ENCODE results near the gene DALRD3.

Gene DALRD3

DNA sequence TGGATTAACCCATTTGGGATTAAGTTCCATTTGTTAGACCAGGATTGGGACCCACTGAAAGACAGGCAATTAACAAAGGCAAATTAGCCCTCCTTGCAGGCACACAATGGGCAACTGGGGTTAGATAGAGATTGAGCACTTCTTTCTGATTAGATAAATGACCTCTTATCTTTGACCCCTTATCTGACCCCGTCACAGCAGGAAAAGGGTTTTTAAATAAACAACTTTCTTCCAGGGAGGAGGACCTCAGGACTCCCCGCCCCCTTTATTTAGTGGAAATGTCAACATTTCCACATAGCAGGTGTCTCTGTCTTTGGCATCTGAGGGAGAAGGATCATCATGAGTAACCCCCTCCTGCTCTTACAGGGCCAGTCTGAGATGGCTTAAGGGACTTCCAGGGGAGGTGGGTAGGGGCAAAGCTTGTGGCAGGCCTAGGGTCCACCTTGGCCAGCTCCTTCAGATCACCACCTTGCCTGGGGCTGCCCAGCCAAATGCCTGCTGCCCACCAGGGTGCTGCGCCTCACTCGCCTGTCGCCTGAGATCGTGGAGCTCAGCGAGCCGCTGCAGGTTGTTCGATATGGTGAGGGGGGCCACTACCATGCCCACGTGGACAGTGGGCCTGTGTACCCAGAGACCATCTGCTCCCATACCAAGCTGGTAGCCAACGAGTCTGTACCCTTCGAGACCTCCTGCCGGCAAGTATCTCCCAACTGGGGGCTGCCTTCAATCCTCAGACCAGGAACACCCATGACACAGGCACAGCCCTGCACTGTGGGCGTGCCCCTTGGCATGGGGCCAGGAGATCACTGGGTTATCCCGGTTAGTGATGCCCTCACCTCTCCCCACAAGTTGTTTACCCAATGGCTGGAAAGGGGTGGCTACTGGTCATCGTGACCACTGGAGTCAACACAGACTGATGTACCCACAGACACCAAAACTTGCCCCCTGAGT lies 13.8 kb downstream of the DALRD3 start:
- peaks cover 6% of the 10 kb centered on the region for H3K36me3 Mint-ChIP-seq (ENCODE audit: low read depth)
- no peaks in the 10 kb centered on the region for H3K27me3 Mint-ChIP-seq (ENCODE audit: low read depth)
- H3K27ac Mint-ChIP-seq: no peak overlapping the region
- no peak overlapping the region for H3K4me3 Mint-ChIP-seq
- H3K4me1 Mint-ChIP-seq (ENCODE audit: low read depth): peaks cover 21% of the 10 kb centered on the region
- H3K9me3 Mint-ChIP-seq: no peaks in the 10 kb centered on the region

DNA sequence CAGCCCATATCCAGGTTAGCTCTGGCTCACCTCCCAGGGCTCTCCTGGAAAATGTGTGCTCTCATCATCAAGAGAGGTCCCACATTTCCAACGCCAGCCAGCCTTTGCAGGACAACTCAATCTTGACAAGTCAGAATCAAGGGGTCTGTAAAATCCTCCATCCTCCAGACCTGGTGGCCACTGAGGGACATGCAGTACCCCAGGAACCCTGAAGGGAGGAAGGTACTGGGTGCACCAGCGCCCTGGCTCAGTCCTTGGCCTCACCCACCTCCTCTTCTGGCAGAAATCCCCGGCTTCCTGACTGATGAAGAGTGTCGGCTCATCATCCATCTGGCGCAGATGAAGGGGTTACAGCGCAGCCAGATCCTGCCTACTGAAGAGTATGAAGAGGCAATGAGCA lies 17.2 kb downstream of the DALRD3 start:
- Mint-ChIP-seq H3K36me3 (ENCODE audit: low read depth) (no peaks in the 10 kb centered on the region), H3K4me3 (no peak overlapping the region), H3K27me3 (ENCODE audit: low read depth) (no peaks in the 10 kb centered on the region), H3K4me1 (ENCODE audit: low read depth) (peaks cover 2% of the 10 kb centered on the region), H3K9me3 (no peaks in the 10 kb centered on the region), H3K27ac (no peak overlapping the region)

DNA sequence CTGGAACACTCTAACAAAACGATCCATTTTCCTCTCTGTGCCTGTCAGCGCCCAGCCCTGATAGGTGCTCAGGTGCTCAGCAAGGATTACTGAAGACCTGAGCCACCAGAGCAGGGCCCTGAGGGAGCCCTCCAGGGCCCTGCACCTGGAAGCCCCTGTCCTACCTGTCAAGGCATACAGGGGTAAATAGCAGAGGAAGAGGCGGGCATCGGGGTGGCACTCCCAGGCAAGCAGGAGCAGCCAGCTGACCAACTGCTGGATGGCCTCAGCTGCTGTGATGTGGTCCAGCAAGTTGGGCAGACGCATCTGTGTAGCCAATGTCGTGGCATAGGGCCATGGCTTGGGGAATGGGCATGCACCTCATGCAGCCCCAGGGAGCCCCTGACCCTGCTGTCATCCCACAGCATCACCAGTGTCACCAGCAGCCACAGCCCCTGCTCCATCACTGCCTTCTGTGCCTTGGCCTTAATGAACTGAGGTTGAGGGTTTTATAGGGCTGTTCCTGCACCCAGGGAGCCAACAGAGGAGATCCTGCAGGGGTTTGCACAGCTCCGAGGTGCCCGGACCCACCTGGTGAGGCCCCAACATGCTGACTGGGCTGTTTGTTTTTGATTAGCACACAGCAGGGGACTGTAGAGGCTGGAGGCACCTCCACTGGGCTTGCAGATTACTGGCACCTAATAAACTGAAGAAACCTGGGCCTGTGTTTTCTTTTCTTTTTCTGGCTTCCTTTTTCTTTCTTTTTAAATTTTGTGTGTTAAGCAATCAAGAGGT lies 19.1 kb downstream of the DALRD3 start:
- no peak overlapping the region for H3K27ac Mint-ChIP-seq

DNA sequence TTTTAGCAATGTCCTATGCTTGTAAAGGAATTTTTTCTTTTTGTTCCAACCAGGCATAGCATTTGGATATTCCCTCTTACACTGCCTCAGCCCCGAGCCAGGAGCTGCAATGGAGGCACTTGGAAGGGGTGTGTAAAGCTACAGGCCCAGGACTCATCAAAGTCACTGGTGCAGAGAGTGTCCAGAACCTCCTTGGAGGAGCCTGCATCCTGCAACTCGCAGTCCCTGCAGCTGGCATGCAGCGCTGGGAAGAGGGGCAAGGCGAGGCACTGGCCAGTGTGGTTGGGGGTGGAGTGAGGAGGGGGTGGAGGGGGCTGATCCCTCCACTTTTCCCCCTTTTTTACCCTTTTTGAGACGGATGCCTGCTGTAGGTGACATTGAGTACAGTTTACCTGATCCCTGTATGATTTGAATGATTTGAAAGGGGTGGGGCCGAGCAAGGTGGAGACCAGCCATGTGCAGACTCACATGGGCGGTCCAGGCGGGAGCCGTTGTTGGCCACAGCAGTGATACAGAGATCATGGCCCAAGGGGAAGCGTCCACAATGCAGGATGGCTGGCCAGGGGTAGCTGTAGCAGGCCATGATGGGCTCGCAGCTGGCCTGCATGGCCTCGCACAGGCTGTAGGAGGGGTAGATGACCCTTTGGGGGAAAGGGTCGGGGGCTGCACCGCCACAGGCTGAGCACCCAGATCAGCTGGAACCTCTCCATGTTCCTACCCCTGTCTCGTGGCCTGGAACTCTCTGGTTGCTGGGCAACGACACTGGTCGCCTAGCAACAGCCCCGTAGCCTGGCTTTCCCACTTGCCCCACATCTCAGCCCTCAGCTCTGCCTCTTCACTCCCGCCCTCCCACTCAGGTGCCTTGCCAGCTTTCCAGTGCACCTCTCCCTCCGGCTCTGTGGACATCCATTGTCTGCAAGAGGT lies 20.4 kb downstream of the DALRD3 start:
- Mint-ChIP-seq H3K27ac (no peak overlapping the region), H3K9me3 (no peaks in the 10 kb centered on the region), H3K36me3 (ENCODE audit: low read depth) (peaks cover 2% of the 10 kb centered on the region), H3K4me3 (no peak overlapping the region), H3K4me1 (ENCODE audit: low read depth) (peaks cover 12% of the 10 kb centered on the region), H3K27me3 (ENCODE audit: low read depth) (no peaks in the 10 kb centered on the region)

More for the DNA sequence above, 19.1 kb downstream of the DALRD3 start:
- Mint-ChIP-seq H3K4me3 (no peak overlapping the region), H3K9me3 (no peaks in the 10 kb centered on the region), H3K27me3 (ENCODE audit: low read depth) (no peaks in the 10 kb centered on the region), H3K4me1 (ENCODE audit: low read depth) (peaks cover 5% of the 10 kb centered on the region), H3K36me3 (ENCODE audit: low read depth) (no peaks in the 10 kb centered on the region)

DNA sequence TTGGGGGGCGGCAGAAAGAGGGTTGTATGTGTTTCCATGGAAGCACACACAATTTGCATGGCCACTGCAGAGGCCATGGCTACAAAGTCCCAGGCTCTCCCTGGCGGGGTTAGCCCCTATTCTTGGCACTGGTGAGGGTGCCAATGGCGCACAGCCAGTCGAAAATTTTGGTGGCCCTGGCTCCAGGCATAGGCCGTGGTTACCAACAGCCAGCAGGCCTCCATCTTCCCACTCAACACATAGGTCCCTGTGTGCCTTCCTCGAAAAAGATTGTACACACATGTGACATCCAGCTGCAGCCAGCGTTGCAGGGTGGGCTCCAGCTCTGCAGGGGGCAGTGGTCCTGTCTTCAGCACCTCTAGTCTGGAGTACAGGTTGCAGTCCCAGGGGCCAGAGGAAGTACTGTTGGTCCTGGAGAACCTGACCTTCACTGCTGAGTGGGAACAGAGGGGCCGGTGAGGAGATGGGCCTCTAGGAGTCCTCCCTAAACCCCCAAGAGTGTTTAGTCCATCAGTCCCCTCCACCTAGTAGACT lies 21.2 kb downstream of the DALRD3 start:
- Mint-ChIP-seq H3K27ac (no peak overlapping the region), H3K4me1 (ENCODE audit: low read depth) (peaks cover 12% of the 10 kb centered on the region), H3K4me3 (no peak overlapping the region), H3K27me3 (ENCODE audit: low read depth) (no peaks in the 10 kb centered on the region), H3K36me3 (ENCODE audit: low read depth) (peaks cover 2% of the 10 kb centered on the region), H3K9me3 (no peaks in the 10 kb centered on the region)

DNA sequence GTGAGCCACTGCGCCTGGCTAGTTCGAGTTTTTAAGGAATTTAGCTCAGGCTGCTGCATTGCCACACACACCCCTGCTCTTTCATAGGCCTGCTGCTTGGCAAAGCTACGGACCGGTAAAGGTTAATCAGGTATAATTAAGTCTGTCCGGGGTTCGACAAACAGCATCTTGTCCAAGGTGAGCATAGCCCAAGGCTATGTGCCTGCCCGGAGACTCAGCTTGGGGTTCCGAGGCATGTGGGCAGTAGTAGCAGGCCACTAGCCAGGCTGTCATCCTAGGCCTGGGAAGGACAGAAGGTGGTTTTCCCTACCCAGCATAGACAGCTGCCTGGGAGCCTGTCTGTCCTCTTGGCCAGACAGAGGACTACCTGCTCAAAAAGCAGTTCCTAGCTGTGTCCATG lies 21.7 kb downstream of the DALRD3 start:
- H3K4me3 Mint-ChIP-seq: no peak overlapping the region
- no peaks in the 10 kb centered on the region for H3K27me3 Mint-ChIP-seq (ENCODE audit: low read depth)
- peaks cover 17% of the 10 kb centered on the region for H3K4me1 Mint-ChIP-seq (ENCODE audit: low read depth)
- H3K36me3 Mint-ChIP-seq (ENCODE audit: low read depth): peaks cover 6% of the 10 kb centered on the region
- no peak overlapping the region for H3K27ac Mint-ChIP-seq
- no peaks in the 10 kb centered on the region for H3K9me3 Mint-ChIP-seq

DNA sequence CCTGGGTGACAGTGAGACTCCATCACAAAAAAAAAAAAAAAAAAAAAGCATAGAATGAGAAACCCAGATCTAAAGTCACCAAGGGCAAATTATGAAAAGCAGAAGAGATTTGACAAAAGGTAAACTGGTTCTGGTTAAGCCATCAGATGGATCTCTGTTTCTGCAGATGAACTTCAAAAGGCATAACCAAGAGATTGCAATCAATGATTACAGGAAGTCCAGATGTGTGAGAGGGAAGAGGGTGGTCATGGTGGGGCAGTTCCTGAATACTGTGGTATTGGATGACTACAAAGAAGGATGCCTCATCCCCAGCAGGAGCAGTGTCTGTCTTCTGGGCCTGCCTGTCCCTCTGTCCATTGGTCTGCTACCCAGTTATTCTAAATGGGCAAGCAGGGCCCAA lies 24.5 kb downstream of the DALRD3 start:
- Mint-ChIP-seq H3K9me3 (no peaks in the 10 kb centered on the region), H3K27ac (no peak overlapping the region), H3K36me3 (ENCODE audit: low read depth) (peaks cover 8% of the 10 kb centered on the region), H3K27me3 (ENCODE audit: low read depth) (no peaks in the 10 kb centered on the region), H3K4me3 (no peak overlapping the region), H3K4me1 (ENCODE audit: low read depth) (peaks cover 32% of the 10 kb centered on the region)

DNA sequence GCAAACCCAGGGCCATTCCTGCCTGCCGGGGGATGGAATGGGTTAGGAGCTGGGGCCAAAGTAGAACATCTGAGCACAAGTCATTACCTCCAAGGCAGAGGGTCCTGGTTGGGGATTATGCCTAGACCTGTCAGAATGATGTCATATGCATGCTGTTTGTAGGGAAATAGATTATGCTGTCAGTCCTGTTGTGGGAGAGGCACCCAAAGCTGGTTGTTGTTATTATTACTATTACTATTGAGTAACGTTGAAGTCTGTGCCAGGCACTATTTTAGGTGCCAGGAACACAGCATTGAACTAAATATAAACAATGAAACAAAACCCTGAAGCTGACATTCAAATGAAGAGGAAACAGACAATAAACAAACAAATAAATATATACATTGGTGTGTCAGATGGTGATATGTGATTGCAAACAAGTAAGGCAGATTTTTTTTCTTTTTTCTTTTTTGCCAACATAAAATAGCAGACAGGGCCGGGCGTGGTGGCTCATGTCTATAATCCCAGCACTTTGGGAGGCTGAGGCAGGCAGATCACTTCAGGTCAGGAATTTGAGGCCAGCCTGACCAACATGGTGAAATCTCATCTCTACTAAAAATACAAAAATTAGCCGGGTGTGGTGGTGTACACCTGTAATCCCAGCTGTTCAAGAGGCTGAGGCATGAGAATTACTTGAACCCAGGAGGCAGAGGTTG lies 26.4 kb downstream of the DALRD3 start:
- H3K9me3 Mint-ChIP-seq: no peaks in the 10 kb centered on the region
- H3K4me1 Mint-ChIP-seq (ENCODE audit: low read depth): peaks cover 37% of the 10 kb centered on the region
- H3K27me3 Mint-ChIP-seq (ENCODE audit: low read depth): no peaks in the 10 kb centered on the region
- H3K36me3 Mint-ChIP-seq (ENCODE audit: low read depth): peaks cover 10% of the 10 kb centered on the region
- H3K27ac Mint-ChIP-seq: no peak overlapping the region
- H3K4me3 Mint-ChIP-seq: peak overlapping the region; percentile 92

DNA sequence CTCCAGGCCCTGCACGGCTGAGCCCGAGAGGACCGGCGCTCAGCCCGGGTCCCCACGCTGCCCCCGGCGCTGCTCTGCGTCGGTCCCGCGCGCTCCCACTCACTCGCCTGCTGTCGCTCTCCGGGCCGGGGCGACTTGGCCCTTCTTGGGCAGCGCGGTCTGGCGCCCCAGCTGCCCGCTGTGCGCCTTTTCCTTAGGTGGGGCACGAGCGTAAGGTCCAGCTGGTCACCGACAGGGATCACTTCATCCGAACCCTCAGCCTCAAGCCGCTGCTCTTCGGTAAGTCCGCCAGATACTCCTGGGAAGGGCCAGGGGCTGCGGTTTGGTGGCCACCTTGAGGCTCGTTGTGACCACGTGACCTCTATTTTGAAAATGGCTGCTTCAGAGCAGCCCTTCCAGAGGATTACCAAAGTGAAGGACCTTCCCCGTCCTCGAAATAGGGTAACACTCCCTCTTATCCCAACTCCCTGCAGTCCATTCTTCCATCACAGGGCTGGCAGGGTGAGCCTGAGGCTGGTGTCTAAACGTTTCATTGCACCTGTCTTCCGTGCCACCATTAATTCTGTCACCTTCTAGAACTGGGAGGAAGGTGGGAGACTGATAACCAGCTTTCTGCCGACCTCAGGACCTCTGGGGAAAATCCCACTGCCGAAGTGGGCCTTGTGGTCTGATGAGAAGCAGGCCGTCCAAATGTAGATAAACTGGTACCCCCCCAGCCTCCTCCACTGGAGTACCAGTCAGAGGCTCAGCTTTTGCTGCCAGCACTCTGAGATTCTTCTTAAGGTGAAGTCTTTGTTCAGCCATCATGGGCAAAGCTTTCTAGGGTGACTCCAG lies 27.5 kb downstream of the DALRD3 start:
- H3K9me3 Mint-ChIP-seq: no peaks in the 10 kb centered on the region
- H3K27ac Mint-ChIP-seq: peak overlapping the region; percentile 91
- H3K4me1 Mint-ChIP-seq (ENCODE audit: low read depth): peaks cover 37% of the 10 kb centered on the region

DNA sequence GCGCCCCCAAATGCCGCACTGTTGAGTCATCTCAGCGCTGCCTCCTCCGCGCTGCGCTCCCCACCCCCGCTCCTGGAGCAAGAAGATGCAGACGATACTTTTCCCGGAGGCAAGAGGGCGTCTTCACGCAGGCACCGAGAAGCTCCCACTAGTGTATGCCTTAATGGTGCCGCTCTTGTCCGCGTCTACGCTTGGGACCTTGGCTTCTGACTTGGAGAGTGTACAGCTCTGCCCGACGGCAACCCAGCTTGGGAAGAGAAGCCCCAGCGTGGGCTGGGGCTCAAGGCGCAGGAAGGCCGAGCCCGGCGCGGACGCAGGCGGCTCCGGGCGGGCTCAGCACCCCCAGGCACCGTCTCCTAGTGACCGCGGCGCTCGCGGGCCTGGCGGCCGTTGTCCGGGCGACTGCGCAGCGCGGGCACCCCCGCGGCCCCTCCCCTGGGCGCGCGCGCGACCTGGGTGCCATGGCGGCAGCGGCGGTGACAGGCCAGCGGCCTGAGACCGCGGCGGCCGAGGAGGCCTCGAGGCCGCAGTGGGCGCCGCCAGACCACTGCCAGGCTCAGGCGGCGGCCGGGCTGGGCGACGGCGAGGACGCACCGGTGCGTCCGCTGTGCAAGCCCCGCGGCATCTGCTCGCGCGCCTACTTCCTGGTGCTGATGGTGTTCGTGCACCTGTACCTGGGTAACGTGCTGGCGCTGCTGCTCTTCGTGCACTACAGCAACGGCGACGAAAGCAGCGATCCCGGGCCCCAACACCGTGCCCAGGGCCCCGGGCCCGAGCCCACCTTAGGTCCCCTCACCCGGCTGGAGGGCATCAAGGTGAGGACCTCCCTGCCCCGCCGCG lies 28.4 kb downstream of the DALRD3 start, which contains the start of gene P4HTM:
TSS of gene P4HTM (plus strand) at position 446 of the 840 bp plus-strand sequence. CDS start at position 462, 16 bp downstream.
- Mint-ChIP-seq H3K4me1 (ENCODE audit: low read depth) (peaks cover 37% of the 10 kb centered on the region), H3K27me3 (ENCODE audit: low read depth) (no peaks in the 10 kb centered on the region), H3K36me3 (ENCODE audit: low read depth) (peaks cover 20% of the 10 kb centered on the region), H3K9me3 (no peaks in the 10 kb centered on the region), H3K4me3 (peak within 1 kb of the TSS; percentile 92), H3K27ac (peak within 1 kb of the TSS; percentile 91)

More for the DNA sequence above, 27.5 kb downstream of the DALRD3 start:
- Mint-ChIP-seq H3K27me3 (ENCODE audit: low read depth) (no peaks in the 10 kb centered on the region), H3K36me3 (ENCODE audit: low read depth) (peaks cover 15% of the 10 kb centered on the region), H3K4me3 (peak overlapping the region; percentile 92)

DNA sequence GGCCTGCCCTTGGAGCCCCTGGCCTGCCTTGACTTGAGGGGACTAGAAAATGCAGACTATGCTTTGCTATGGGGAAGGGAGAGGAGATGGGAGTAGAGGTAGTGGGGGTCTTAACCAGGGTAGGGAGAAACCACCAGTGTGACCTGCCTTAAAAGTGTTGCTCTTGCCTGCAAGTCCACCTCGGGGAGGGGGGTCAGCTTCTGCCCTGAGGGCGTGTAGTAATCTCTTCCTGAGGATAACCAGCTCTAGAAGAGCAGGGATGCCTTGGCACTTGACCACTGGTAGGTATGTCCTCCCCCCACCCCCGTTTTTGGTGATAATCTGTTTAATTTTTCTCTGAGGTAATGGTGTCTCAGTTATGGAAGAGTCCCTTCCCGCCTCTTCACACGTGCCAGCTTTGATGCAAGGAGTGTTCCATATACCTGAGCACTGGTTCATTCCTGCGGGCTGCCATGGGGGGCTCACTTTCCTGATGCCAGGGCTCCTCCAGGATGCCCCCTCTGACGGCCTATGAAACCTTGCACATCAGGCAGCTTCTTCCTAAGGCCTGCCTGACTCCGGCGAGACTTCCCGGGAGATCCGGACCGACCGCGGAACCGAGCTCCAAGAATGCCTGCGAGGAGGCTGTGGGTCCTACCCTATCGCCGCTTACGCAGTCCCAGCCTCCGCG lies 29.1 kb downstream of the DALRD3 start:
- H3K9me3 Mint-ChIP-seq: no peaks in the 10 kb centered on the region
- H3K36me3 Mint-ChIP-seq (ENCODE audit: low read depth): peaks cover 24% of the 10 kb centered on the region
- H3K27me3 Mint-ChIP-seq (ENCODE audit: low read depth): no peaks in the 10 kb centered on the region
- H3K4me3 Mint-ChIP-seq: peak overlapping the region; percentile 91
- H3K4me1 Mint-ChIP-seq (ENCODE audit: low read depth): peaks cover 33% of the 10 kb centered on the region
- peak overlapping the region; percentile 83 for H3K27ac Mint-ChIP-seq
